A673 (cell line): Measurements from ENCODE around the gene EGFR. TPM values are rescaled to one million over a fixed set of nuclear protein-coding genes. Genes with fewer than 3 reads are reported as not detected.

Experiments
- BruUV-seq: library from RNA; stranded (reverse); fragments of 400-500 nt; replicated peaks from 2 replicates; lab custom pipeline; 2021; lab: Mats Ljungman, UMichigan
- CTCF ChIA-PET: fragments of 300-600 bp; sonication (Branson Sonifier 250); formaldehyde crosslinking; loops from one replicate; lab custom pipeline; 2022; ENCODE audit warnings: antibody characterized with exemption; lab: Charles Lee
- POLR2A ChIA-PET: fragments of 300-600 bp; sonication (Branson Sonifier 250); formaldehyde crosslinking; loops from one replicate; lab custom pipeline; 2022; ENCODE audit warnings: antibody characterized with exemption; ENCODE audit not compliant: low non-redundant PET; lab: Charles Lee
- DNase-seq: peaks from one replicate; pipeline ENCODE4 v3.0.0-alpha.2; 2015; ENCODE audit warnings: low spot score
- H3K27ac ChIP-seq: fragments of 200-600 bp; sonication (generic); 2 replicates; pipeline ENCODE4 v1.5.1; 2016; ENCODE audit warnings: mixed run types, low read depth, mild to moderate bottlenecking, mixed read lengths, antibody characterized with exemption, low read length; ENCODE audit not compliant: poor library complexity, severe bottlenecking
- H3K27me3 ChIP-seq: fragments of 200-600 bp; sonication (generic); replicated peaks from 2 replicates; pipeline ENCODE4 v1.6.1; 2017; ENCODE audit warnings: mixed run types, low read depth, mild to moderate bottlenecking, mixed read lengths, antibody characterized with exemption, low read length; ENCODE audit not compliant: insufficient read depth, poor library complexity
- H3K36me3 ChIP-seq: fragments of 200-600 bp; sonication (generic); 2 replicates; pipeline ENCODE4 v1.6.1; 2016; ENCODE audit warnings: mixed run types, mild to moderate bottlenecking, mixed read lengths, antibody characterized with exemption, low read length; ENCODE audit not compliant: insufficient read depth, poor library complexity, severe bottlenecking
- H3K4me1 ChIP-seq: fragments of 200-600 bp; sonication (generic); 2 replicates; pipeline ENCODE4 v1.6.1; 2017; ENCODE audit warnings: mixed run types, mild to moderate bottlenecking, mixed read lengths, antibody characterized with exemption, low read length; ENCODE audit not compliant: insufficient read depth, poor library complexity, severe bottlenecking
- H3K4me3 ChIP-seq: fragments of 200-600 bp; sonication (generic); 2 replicates; pipeline ENCODE4 v1.5.1; 2016; ENCODE audit warnings: low read depth, mixed run types, mild to moderate bottlenecking, mixed read lengths, low read length; ENCODE audit not compliant: poor library complexity, severe bottlenecking
- H3K9me3 ChIP-seq: fragments of 200-600 bp; sonication (generic); 2 replicates; pipeline ENCODE4 v1.6.1; 2016; ENCODE audit warnings: mixed run types, low read depth, mild to moderate bottlenecking, mixed read lengths, antibody characterized with exemption, low read length; ENCODE audit not compliant: poor library complexity, severe bottlenecking
- EZH2 ChIP-seq: fragments of 200-600 bp; sonication (generic); IDR thresholded peaks from 2 replicates; pipeline ENCODE4 v1.6.1; 2017; ENCODE audit warnings: borderline replicate concordance, low read depth, mild to moderate bottlenecking, mixed read lengths, antibody characterized with exemption, low read length; ENCODE audit not compliant: poor library complexity, severe bottlenecking
- intact Hi-C: fragments of 100-400 bp; cut with micrococcal nuclease; formaldehyde crosslinking; loops from one replicate; pipeline ENCODE4 v1.10.0; 2022; ENCODE audit not compliant: unreplicated experiment
- total RNA-seq: library from RNA; stranded (reverse); gene quantifications from 2 replicates; pipeline ENCODE4 v1.2.3, GENCODE V29; 2021
- TF ChIP-seq, protein P1 (sequence below): fragments of 300-800, 200-600 bp; sonication (generic); conservative IDR thresholded peaks from 2 replicates; pipeline ENCODE4 v1.5.1; 2017; ENCODE audit warnings: low read depth, mild to moderate bottlenecking, antibody characterized with exemption, low read length, moderate library complexity, mixed read lengths

The EGFR gene
- total RNA-seq, 1 experiment from 2014 or later, result 0.84 TPM

DNA sequence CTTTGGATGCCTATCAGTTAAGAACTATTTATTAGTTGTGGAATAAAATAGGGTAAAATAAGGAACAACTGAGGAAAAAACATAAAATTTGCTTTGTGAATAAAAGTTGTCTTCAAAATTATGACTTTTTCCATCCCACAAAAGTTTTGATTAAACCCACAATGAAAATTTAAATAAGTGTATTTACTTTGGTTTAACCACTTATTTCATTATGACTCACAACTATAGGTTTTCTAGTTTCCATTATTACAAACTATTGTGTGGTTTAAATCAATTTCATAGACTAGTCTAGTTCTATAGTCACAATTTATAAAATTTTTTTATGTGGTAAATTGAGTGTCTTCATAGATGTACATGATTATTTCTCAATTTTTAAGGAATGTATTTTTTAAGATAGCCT lies 116.6 kb downstream of the EGFR start:
- Histone ChIP-seq H3K4me3 (no peak overlapping the region), H3K36me3 (no peaks in the 10 kb centered on the region), H3K27me3 (no peaks in the 10 kb centered on the region), H3K9me3 (no peaks in the 10 kb centered on the region), H3K4me1 (no peaks in the 10 kb centered on the region), H3K27ac (no peak overlapping the region)
- intact Hi-C loops, result no loop called here
- TF ChIP-seq, protein P1, sequence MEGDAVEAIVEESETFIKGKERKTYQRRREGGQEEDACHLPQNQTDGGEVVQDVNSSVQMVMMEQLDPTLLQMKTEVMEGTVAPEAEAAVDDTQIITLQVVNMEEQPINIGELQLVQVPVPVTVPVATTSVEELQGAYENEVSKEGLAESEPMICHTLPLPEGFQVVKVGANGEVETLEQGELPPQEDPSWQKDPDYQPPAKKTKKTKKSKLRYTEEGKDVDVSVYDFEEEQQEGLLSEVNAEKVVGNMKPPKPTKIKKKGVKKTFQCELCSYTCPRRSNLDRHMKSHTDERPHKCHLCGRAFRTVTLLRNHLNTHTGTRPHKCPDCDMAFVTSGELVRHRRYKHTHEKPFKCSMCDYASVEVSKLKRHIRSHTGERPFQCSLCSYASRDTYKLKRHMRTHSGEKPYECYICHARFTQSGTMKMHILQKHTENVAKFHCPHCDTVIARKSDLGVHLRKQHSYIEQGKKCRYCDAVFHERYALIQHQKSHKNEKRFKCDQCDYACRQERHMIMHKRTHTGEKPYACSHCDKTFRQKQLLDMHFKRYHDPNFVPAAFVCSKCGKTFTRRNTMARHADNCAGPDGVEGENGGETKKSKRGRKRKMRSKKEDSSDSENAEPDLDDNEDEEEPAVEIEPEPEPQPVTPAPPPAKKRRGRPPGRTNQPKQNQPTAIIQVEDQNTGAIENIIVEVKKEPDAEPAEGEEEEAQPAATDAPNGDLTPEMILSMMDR, result no peak
- TF ChIP-seq EZH2, result no peak
- CTCF ChIA-PET, result no interaction called here
- POLR2A ChIA-PET, result no interaction called here
- no TSS peak for BruUV-seq
- DNase-seq, result no peak

DNA sequence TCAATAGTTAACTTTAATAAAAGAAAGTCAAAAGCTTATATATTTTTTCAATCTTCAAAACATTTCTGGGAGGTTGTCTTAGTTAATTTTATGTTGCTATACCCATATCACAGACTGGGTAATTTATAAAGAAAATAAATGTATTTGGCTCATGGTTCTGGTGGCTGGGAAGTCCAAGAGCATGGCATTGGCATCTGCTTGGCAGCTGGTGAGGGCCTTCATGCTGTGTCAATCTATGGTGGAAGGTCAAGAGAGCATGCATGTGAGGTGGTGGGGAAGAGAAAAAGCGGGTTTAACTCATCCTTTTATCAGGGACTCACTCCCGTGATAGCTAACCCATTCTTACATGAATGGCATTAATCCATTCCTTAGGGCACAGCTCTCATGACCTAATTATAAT lies 119.8 kb downstream of the EGFR start:
- no peaks in the 10 kb centered on the region for H3K27me3 ChIP-seq
- POLR2A ChIA-PET, result no interaction called here
- H3K36me3 ChIP-seq, result no peaks in the 10 kb centered on the region
- CTCF ChIA-PET, result no interaction called here
- TF ChIP-seq, protein P1, result no peak
- TF ChIP-seq EZH2, result no peak
- BruUV-seq, result no TSS peak
- intact Hi-C loops, result no loop called here
- no peaks in the 10 kb centered on the region for H3K9me3 ChIP-seq
- H3K27ac ChIP-seq, result no peak overlapping the region
- no peak for DNase-seq
- H3K4me1 ChIP-seq, result no peaks in the 10 kb centered on the region
- no peak overlapping the region for H3K4me3 ChIP-seq

DNA sequence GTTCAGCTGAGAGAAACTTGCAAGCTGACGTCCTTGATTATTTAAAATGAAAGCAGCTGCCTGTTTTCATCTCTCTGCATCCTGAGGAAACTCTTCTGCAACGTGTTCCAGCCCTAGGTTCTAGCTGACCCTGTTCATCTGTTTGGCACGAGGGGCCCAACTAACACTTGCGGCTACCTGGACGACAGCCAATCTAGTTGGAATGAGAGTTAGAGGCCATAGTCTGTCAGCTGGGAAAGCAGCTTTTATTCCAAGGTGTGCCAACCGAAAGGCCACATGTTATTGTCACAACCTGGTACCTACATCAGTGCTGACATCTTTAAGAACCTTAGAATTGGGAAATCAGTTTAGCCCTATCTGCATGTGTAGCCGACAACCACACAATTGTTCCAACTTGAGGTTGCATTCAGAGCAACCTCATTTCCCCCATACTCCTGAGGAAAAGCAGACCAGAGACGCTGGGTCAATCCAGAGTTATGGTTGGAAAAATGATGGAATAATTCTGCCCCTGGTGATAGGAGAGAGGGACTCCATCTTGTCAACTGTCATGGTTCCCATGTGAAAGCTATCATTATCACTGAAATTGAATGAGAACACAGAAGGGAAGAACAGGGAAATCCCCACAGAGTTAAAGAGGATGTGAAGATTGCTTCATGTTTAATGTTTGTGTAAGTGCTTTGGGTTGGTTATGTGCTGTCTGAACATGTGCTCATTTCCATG lies 121.6 kb downstream of the EGFR start:
- H3K27ac ChIP-seq, result no peak overlapping the region
- POLR2A ChIA-PET, result no interaction called here
- DNase-seq, result no peak

More for the DNA sequence above, 121.6 kb downstream of the EGFR start:
- BruUV-seq, result no TSS peak
- no peak overlapping the region for H3K4me3 ChIP-seq
- no peaks in the 10 kb centered on the region for H3K4me1 ChIP-seq
- intact Hi-C loops, result no loop called here
- H3K27me3 ChIP-seq, result no peaks in the 10 kb centered on the region
- H3K36me3 ChIP-seq, result no peaks in the 10 kb centered on the region
- CTCF ChIA-PET, result no interaction called here
- TF ChIP-seq EZH2, result no peak
- TF ChIP-seq, protein P1, result no peak
- no peaks in the 10 kb centered on the region for H3K9me3 ChIP-seq
